Measurements from ENCODE around the gene DPM1.

- TF ChIP-seq CTCF (IDR thresholded peaks at IDR 0.05) (no peak), ZFX (IDR thresholded peaks at IDR 0.05; ENCODE audit: borderline replicate concordance) (no peak)
These were observed 10.1 kb downstream of the DPM1 start for GRCh38 chr20:50948132-50948785.
